Measurements from ENCODE around the gene CA11. TPM values are rescaled to one million over a fixed set of nuclear protein-coding genes. Genes with fewer than 3 reads are reported as not detected.

Gene CA11
- total RNA-seq, 3 donors from 2014 or later: 1.8 to 19.9 (median 3.7) TPM

DNA sequence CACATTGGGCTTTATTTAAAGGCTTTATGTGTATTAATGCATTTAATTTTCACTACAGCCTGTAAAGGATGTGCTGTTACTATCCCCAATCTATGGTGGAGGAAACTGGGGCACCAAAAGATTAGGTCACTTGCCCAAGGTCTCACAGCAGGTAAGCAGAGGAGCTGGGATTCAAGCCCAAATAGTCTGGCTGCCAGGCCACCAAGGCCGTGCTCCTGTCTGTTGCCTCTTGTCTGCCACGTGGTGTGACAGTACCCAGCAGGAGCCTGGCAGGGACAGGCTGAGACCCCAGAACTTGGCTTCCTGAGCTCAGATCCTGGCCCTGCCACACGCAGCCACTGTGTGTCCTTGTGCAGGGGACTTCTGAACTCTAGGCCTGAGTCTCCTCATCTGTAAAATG lies 22.3 kb upstream of the CA11 start:
- intact Hi-C loops (cut with DNase I, micrococcal nuclease): no loop called here

GRCh38 chr19:48665786-48666185 lies 19.8 kb upstream of the CA11 start:
- Histone ChIP-seq H3K9me3 (no peaks in the 10 kb centered on the region), H3K36me3 (ENCODE audit: low read depth) (no peaks in the 10 kb centered on the region), H3K4me3 (no peak overlapping the region), H3K4me1 (ENCODE audit: low read depth) (no peaks in the 10 kb centered on the region)
- no peak for ATAC-seq
- TF ChIP-seq, protein P1, sequence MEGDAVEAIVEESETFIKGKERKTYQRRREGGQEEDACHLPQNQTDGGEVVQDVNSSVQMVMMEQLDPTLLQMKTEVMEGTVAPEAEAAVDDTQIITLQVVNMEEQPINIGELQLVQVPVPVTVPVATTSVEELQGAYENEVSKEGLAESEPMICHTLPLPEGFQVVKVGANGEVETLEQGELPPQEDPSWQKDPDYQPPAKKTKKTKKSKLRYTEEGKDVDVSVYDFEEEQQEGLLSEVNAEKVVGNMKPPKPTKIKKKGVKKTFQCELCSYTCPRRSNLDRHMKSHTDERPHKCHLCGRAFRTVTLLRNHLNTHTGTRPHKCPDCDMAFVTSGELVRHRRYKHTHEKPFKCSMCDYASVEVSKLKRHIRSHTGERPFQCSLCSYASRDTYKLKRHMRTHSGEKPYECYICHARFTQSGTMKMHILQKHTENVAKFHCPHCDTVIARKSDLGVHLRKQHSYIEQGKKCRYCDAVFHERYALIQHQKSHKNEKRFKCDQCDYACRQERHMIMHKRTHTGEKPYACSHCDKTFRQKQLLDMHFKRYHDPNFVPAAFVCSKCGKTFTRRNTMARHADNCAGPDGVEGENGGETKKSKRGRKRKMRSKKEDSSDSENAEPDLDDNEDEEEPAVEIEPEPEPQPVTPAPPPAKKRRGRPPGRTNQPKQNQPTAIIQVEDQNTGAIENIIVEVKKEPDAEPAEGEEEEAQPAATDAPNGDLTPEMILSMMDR (IDR thresholded peaks at IDR 0.05): no peak
- intact Hi-C loops (cut with DNase I, micrococcal nuclease): no loop called here
- no peak for DNase-seq

More for the DNA sequence above, 22.3 kb upstream of the CA11 start:
- Histone ChIP-seq H3K4me1 (ENCODE audit: low read depth) (no peaks in the 10 kb centered on the region), H3K9me3 (no peaks in the 10 kb centered on the region), H3K36me3 (ENCODE audit: low read depth) (no peaks in the 10 kb centered on the region), H3K4me3 (no peak overlapping the region)
- TF ChIP-seq, protein P1 (IDR thresholded peaks at IDR 0.05): no peak
- DNase-seq (no peak), ATAC-seq (no peak)

GRCh38 chr19:48664476-48664875 lies 18.5 kb upstream of the CA11 start:
- Histone ChIP-seq H3K36me3 (ENCODE audit: low read depth) (no peaks in the 10 kb centered on the region), H3K9me3 (no peaks in the 10 kb centered on the region), H3K4me1 (ENCODE audit: low read depth) (no peaks in the 10 kb centered on the region), H3K4me3 (no peak overlapping the region)
- DNase-seq: no peak
- intact Hi-C loops (cut with DNase I, micrococcal nuclease): no loop called here
- TF ChIP-seq, protein P1 (IDR thresholded peaks at IDR 0.05): no peak
- no peak for ATAC-seq

DNA sequence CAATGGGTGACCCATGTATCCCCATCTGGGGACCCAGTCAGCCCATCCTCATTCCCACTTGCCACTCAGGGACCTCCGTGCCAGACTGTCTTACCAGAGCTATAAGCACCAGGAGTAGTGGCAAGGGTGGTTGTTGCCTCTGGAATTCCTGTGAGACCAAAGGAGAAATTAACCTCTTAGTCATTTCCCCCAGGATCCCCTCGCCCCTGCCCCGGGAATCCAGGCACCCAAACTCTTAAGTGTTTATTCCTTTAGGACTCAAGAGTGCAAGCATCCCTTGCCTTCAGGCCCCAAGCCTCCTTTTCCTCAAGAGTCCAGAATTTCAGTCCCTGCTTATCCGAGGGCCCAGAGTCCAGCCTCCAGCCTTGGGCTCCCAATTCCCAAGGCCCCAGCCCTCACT lies 17.7 kb upstream of the CA11 start:
- TF ChIP-seq, protein P1 (IDR thresholded peaks at IDR 0.05): no peak
- no peaks in the 10 kb centered on the region for H3K9me3 ChIP-seq
- H3K4me1 ChIP-seq (ENCODE audit: low read depth): no peaks in the 10 kb centered on the region
- ATAC-seq: no peak
- DNase-seq: no peak
- no peaks in the 10 kb centered on the region for H3K36me3 ChIP-seq (ENCODE audit: low read depth)
- intact Hi-C loops (cut with DNase I, micrococcal nuclease): no loop called here
- no peak overlapping the region for H3K4me3 ChIP-seq

DNA sequence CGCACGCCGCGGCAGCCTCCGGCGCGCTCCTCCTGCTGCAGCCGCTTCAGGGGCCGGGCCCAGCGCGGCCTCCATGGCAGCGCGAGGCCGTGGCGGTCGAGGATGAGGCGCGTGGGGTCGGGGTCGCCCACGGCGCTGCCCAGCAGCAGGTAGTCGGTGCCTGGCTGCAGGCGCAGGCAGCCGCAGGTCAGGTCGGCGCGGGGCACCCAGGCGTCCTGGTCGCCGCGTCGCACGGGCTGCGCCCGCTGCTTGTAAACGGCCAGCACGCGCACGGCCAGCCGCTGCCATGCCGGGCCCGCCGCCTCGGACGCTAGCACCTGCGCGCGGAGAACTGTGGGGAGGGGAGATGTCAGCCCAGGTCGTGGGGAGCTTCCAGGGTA lies 15.7 kb upstream of the CA11 start:
- Histone ChIP-seq H3K4me1 (ENCODE audit: low read depth) (no peaks in the 10 kb centered on the region), H3K4me3 (no peak overlapping the region), H3K9me3 (no peaks in the 10 kb centered on the region), H3K36me3 (ENCODE audit: low read depth) (no peaks in the 10 kb centered on the region)
- TF ChIP-seq, protein P1 (IDR thresholded peaks at IDR 0.05): no peak
- ATAC-seq: no peak
- intact Hi-C loops (cut with DNase I, micrococcal nuclease): no loop called here
- DNase-seq: no peak

Measured in mucosa of descending colon (tissue), 3 donors.